ENCODE data around the gene DSTN.

DNA sequence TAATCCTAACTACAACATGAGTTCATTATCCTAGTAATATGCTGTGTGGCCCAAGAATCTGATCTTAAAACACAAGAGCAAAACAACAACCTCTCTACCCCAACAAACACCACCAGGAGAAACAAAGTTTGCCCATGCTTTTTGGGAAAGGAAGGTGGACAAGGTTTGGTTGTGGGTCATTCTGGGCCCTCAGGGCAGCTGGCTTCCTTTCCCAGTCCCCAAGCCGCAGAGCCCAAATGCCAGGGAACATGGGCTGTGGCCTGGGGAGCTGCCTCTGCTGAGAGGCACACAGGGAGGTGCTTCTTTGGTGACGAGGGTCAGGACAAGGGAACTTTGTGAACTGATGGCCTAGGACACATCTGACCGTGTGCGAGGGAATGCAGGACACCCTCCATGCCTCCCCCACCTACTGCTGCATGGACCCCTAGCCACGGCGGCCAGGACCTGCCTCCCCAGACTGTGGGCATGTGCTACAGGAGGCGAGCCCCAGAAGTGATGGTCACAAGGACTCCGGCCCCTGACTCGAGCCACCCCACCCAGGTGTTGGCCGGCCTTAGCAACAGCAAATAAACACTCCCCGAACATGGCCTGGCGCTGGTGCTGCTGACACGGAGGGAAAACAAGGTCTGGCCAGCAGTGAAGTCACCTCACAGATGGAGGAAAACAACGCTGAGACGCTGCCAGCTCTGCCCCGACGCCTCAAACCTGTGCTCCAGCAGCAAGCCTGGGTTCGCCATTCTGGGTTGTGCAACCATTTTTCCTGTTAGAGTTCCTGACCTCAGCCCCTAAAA is 56.5 kb downstream of the DSTN start:
- TF ChIP-seq JUND (IDR thresholded peaks at IDR 0.05) (no peak), POLR2AphosphoS5 (IDR thresholded peaks at IDR 0.05; ENCODE audit: low read depth, low read length) (no peak), POLR2A (IDR thresholded peaks at IDR 0.05; ENCODE audit: borderline replicate concordance, extremely low read depth, insufficient read depth, insufficient read length) (no peak)
- TF ChIP-seq, protein P1, sequence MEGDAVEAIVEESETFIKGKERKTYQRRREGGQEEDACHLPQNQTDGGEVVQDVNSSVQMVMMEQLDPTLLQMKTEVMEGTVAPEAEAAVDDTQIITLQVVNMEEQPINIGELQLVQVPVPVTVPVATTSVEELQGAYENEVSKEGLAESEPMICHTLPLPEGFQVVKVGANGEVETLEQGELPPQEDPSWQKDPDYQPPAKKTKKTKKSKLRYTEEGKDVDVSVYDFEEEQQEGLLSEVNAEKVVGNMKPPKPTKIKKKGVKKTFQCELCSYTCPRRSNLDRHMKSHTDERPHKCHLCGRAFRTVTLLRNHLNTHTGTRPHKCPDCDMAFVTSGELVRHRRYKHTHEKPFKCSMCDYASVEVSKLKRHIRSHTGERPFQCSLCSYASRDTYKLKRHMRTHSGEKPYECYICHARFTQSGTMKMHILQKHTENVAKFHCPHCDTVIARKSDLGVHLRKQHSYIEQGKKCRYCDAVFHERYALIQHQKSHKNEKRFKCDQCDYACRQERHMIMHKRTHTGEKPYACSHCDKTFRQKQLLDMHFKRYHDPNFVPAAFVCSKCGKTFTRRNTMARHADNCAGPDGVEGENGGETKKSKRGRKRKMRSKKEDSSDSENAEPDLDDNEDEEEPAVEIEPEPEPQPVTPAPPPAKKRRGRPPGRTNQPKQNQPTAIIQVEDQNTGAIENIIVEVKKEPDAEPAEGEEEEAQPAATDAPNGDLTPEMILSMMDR (IDR thresholded peaks at IDR 0.05 in 2 of 3, conservative IDR thresholded peaks at IDR 0.05 in 1 of 3; ENCODE audit: borderline replicate concordance in 1 of 3, insufficient read depth in 1 of 3, low read depth in 2 of 3, low read length in 2 of 3) = no peak
